Epithelial cell of proximal tubule (primary cell): Measurements from ENCODE around the gene PELI2. TPM values are rescaled to one million over a fixed set of nuclear protein-coding genes. Genes with fewer than 3 reads are reported as not detected.

Experiments used
- DNase-seq: peaks from one replicate; pipeline ENCODE4 v3.0.0-alpha.2; 2011; ENCODE audit warnings: low read depth
- H3K4me3 ChIP-seq: 2 replicates; pipeline ENCODE4 v1.5.1; 2011; ENCODE audit warnings: low read depth, mild to moderate bottlenecking, low read length
- CTCF ChIP-seq: conservative IDR thresholded peaks from 2 replicates; pipeline ENCODE4 v1.5.1; 2012; ENCODE audit warnings: low read depth, mild to moderate bottlenecking, low read length
- total RNA-seq: library from RNA; depleted of rRNA; stranded (reverse); fragments of >200 nt; gene quantifications from 2 replicates; pipeline ENCODE4 v1.2.3, GENCODE V29; 2015

PELI2 gene
- total RNA-seq, 1 donor from 2014 or later, result 6.6 TPM

- TF ChIP-seq CTCF, result no peak
- H3K4me3 ChIP-seq, result no peak overlapping the region
- DNase-seq, result no peak
Observed at GRCh38 chr14:56202256-56202655, 84.0 kb downstream of the PELI2 start.

GRCh38 chr14:56205881-56206280 lies 87.7 kb downstream of the PELI2 start:
- TF ChIP-seq CTCF, result no peak
- H3K4me3 ChIP-seq, result no peak overlapping the region
- DNase-seq, result peak; percentile 35

- H3K4me3 ChIP-seq, result no peak overlapping the region
- DNase-seq, result no peak
- no peak for TF ChIP-seq CTCF
Observed at GRCh38 chr14:56206596-56206995, 88.4 kb downstream of the PELI2 start.

GRCh38 chr14:56207626-56208292 lies 89.5 kb downstream of the PELI2 start:
- TF ChIP-seq CTCF, result no peak
- no peak for DNase-seq
- H3K4me3 ChIP-seq, result no peak overlapping the region

GRCh38 chr14:56208520-56208919 lies 90.3 kb downstream of the PELI2 start:
- TF ChIP-seq CTCF, result no peak
- no peak overlapping the region for H3K4me3 ChIP-seq
- no peak for DNase-seq

GRCh38 chr14:56210571-56210970 lies 92.4 kb downstream of the PELI2 start:
- TF ChIP-seq CTCF, result no peak
- no peak overlapping the region for H3K4me3 ChIP-seq
- DNase-seq, result no peak

GRCh38 chr14:56211084-56211483 lies 92.9 kb downstream of the PELI2 start:
- H3K4me3 ChIP-seq, result no peak overlapping the region
- DNase-seq, result no peak
- TF ChIP-seq CTCF, result no peak
